GM18526 (cell line): ENCODE results near the gene ENPP3.

Experiments
- POLR2A ChIP-seq: IDR thresholded peaks from 3 replicates; pipeline ENCODE4 v1.6.1; 2011; ENCODE audit not compliant: insufficient read length; ENCODE audit errors: extremely low read depth

The ENPP3 gene

DNA sequence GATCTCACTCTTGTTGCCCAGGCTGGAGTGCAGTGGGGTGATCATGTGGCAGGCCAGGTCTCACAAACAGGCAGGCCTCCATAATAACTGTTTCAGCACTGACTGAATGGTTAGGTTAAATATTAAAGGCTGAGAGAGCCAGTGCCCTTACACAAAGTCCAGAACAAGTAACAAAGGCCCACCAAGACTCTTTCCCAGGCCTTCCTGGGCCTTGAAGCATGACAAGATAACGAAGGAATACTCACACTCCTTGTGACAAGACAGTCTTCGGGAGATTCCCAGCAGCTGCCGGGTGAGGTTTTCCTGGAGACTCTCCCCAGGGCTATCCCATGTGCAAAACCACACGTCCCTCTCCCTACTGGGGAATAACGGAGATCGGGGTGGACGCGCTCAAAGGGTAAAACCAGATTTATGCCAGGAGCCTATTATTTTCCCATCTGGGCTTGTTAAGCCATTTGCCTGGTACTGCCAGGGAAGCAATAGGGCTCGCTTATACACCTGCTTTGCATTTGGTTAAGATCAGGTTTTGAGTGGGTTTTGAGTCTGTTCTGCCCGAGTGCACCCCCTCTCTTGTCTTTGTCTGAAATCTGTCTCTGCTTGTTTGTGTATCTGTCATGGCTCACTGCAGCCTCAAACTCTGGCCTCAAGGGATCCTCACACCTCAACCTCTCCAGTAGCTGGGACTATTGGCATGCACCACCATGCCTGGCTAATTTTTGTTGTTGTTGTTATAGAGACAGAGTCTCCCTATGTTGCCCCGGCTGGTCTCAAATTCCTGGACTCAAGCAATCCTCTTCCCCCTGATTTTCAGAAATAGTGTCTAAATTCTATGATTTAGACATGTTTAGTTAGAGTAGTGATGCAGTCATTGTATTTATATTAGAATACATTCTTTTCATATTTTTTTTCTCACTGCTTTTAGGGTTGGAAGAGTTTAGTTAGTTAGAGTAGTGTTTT is 1.4 kb upstream of the ENPP3 start:
- TF ChIP-seq POLR2A: no peak

- TF ChIP-seq POLR2A: no peak
Measured at GRCh38 chr6:131638013-131638412, 911 bp downstream of the ENPP3 start.

DNA sequence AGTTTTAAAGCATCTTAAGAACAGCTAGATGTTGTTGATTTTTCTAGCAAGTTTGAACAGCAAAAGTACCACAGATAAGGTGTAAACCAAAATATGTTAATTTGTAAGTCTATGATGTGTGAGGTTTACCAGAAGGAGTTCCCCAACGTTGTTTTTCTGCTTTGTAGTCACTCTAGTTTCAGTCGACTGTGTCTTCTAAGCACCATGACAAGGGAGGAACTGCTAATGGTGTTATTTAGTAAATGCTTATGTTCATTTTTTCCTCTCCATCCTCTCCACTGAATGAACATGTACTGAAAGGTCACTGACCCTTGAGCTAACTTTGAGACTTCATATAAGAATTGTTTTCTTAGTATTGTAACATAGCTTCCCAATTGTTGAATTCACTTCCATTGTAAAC is 3.0 kb downstream of the ENPP3 start:
- no peak for TF ChIP-seq POLR2A

DNA sequence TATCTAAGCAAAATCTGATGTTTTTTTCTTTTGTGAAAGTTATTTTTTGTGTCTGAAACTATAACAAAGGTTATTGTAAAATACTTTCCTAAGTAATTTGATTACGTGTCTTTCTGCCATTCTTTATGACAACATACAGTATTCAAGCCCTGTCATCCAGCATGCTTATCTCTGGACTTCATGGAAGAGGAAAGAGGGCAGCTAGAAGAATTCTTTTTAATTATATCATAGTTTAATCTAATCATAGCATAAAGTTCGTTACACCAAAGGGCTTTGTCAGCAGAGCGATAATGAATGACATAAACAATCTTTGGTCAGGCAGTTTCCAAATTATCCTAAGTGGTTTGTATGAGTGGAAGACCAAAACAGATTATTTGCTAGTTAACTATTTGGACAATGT is 3.5 kb downstream of the ENPP3 start:
- no peak for TF ChIP-seq POLR2A

- no peak for TF ChIP-seq POLR2A
Measured at GRCh38 chr6:131641554-131641953, 4.5 kb downstream of the ENPP3 start.

GRCh38 chr6:131642565-131642964 is 5.5 kb downstream of the ENPP3 start:
- TF ChIP-seq POLR2A: no peak

GRCh38 chr6:131642987-131643611 is 6.0 kb downstream of the ENPP3 start:
- TF ChIP-seq POLR2A: no peak

DNA sequence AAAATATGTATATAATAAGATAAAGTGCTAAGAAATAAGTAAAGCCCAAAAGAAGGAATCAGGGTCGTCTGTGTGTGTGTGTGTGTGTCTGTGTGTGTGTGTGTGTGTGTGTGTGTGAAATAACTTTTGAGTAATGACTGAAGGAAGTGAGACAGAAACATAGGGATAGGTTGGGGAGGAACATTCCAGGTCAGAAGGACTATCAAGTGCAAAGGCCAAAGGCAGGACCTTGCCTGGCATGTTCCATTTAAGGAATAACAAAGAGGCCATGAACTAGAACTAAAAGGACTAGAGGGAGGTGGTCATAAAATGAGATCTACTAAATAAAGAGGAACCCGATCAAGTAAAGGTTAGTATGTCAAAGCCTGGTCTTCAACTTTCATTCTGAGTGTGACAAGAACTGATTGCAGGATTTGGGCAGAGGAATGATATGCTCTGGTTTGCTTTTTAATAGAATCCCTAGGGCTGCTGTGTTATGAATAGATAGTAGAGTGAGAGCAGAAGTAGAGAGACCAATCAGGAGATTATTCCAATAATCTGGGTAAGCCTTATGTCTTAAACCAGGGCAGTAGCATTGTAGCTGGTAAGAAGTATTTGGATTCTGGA is 6.9 kb downstream of the ENPP3 start:
- TF ChIP-seq POLR2A: no peak

DNA sequence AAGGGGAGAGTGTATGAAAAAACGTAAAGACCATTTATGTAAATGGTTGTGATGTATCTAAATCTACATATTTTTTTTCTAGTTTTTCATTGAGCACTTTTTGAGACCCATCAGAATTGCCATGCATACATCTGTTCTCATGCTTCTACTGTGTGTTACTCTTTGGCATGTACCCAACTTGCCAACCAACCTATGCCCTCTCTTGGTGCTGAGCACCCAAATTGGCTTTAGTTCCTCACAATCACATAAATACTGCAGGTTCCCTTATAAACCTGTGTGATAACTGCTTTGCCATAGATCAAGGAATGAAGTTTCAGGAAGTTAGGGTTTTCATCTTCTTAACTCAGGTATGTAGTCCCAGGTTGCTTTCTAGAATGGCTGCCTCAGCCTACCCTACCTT is 7.8 kb downstream of the ENPP3 start:
- no peak for TF ChIP-seq POLR2A

- TF ChIP-seq POLR2A: no peak
Measured at GRCh38 chr6:131645846-131646245, 8.7 kb downstream of the ENPP3 start.

DNA sequence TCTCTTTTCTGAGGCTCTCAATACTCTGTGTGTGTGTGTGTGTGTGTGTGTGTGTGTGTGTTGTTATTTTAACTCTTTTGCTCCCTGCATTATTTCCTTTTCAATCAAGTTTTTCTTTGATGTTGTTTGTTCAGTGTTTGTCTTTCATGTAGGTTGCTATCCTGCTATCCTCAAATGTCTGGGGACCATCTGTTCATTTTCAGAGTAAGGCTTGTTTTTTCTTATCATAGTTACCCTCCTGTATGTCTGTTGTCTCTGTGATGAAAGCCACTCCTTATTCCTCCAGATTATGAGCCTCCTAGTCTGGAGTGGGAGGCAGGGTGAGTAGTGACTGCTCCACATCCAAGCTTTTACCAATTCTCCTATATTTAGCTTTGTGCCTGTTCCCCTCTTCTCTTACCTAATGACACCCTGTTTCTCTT is 9.2 kb downstream of the ENPP3 start:
- TF ChIP-seq POLR2A: no peak

DNA sequence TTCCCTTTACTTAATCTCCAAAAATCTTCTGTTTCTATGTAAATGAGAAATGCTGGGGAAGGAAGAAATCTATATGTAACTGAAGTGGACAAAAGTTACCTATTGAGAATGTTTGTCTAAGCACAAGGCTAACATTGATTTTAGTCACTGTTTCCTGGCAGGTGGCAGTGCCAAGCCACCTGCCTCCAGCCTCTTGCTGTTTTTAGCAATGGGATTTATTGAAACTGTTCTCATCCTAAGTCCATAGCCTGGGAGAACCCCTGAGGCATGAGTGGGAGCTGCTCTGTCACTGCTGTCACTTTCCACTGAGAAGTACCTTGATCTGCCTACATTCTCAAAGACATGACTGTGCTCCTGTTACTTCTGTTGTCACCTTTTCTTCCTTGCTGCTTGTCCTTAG is 14.7 kb downstream of the ENPP3 start:
- no peak for TF ChIP-seq POLR2A

- TF ChIP-seq POLR2A: no peak
Measured at GRCh38 chr6:131652472-131652871, 15.4 kb downstream of the ENPP3 start.

DNA sequence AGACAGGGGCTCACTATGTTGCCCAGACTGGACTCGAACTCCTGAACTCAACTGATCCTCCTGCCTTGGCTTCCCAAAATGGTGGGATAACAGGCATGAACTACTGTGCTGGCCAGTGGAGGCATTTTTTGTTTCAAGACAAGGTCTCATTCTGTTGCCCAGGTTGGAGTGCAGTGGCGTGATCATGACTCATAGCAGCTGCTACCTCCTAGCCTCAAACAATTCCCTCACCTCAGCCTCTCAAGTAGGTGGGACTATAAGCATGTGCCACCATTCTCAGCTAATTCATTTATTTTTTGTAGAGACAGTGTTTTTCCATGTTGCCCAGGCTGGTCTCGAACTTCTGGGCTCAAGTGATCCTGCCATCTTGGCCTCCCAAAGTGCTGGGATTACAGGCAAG is 17.2 kb downstream of the ENPP3 start:
- no peak for TF ChIP-seq POLR2A

GRCh38 chr6:131655387-131655786 is 18.3 kb downstream of the ENPP3 start:
- no peak for TF ChIP-seq POLR2A

DNA sequence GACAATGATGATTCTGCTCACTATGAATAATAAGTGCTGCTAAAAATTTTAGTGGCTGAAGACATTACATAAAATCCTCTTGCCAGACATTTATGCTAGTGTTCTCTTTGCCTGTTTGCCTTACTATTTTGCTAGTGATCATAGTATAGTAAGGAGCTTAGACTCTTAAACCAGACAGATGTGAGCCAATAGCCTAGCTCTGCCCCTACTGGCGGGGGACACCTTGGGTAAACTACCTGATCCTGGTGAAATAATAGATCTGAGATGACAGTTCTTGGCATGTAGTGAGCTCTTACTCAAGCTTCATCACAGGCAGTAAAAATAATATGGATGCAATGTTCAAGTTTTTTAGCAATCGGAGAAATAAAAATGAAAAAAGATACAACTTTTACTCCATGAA is 18.8 kb downstream of the ENPP3 start:
- no peak for TF ChIP-seq POLR2A
